Mesothelial cell of epicardium (in vitro differentiated cells): ENCODE measurements around the gene MANSC1. TPM values are rescaled to one million over a fixed set of nuclear protein-coding genes. Genes with fewer than 3 reads are reported as not detected.

Experiments
- DNase-seq, 2 experiments: peaks; one replicate each; pipeline ENCODE4 v3.0.0; 2021; ENCODE audit warnings: low spot score in 2 of 2; ENCODE audit not compliant: unreplicated experiment in 2 of 2
- H3K27ac Mint-ChIP-seq: 2 replicates; pipeline ENCODE4 v1.8.0; 2021; ENCODE audit warnings: mixed read lengths
- H3K27me3 Mint-ChIP-seq: 2 replicates; pipeline ENCODE4 v1.8.0; 2021; ENCODE audit warnings: low read depth, mixed read lengths
- H3K36me3 Mint-ChIP-seq: 2 replicates; pipeline ENCODE4 v1.8.0; 2021; ENCODE audit warnings: mixed read lengths
- H3K4me1 Mint-ChIP-seq: 2 replicates; pipeline ENCODE4 v1.8.0; 2021; ENCODE audit warnings: mixed read lengths
- H3K4me3 Mint-ChIP-seq: 2 replicates; pipeline ENCODE4 v1.8.0; 2021; ENCODE audit warnings: mild to moderate bottlenecking, moderate library complexity, mixed read lengths
- H3K9me3 Mint-ChIP-seq: 2 replicates; pipeline ENCODE4 v1.8.0; 2021; ENCODE audit warnings: mixed read lengths
- total RNA-seq: library from RNA; stranded (reverse); gene quantifications from 3 replicates; pipeline ENCODE4 v1.2.1, GENCODE V29; 2021
- TF ChIP-seq, protein P1 (sequence below): fragments of 200-600 bp; sonication (generic); IDR thresholded peaks from one replicate; pipeline ENCODE4 v1.5.0; 2021; ENCODE audit warnings: antibody characterized with exemption; ENCODE audit not compliant: unreplicated experiment

Gene MANSC1
- total RNA-seq, 1 donor from 2014 or later = 16.6 TPM

DNA sequence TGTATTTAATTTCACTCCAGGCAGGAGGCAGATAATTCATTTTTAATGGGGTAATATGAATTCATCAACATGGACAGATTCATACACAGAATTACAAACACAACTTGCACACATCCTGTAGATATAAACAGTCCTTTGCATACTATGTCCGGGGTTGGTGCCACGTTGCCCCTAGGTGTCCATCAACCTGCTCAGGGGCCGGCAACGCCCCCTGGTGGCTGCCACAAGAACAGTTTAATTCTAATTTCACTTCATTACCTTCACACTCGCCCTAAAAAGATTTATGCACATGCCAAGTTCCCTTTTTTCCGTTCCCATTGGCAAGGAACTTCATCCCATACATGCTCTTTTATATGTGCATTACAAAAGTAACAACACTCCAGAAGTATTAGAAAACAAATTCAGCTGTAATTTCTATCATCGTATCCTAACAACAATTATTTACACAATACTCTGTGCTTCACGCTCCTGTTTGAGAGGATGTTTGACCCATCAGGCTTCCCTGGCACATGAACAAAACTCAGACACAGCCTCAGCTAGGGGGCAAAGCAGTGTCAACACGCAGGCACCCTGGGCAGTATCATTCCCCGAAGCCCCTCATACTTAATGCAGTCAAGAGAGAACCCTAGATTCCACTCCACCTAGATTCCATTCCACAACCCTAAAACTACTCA, 15.5 kb downstream of the MANSC1 start:
- TF ChIP-seq, protein P1, sequence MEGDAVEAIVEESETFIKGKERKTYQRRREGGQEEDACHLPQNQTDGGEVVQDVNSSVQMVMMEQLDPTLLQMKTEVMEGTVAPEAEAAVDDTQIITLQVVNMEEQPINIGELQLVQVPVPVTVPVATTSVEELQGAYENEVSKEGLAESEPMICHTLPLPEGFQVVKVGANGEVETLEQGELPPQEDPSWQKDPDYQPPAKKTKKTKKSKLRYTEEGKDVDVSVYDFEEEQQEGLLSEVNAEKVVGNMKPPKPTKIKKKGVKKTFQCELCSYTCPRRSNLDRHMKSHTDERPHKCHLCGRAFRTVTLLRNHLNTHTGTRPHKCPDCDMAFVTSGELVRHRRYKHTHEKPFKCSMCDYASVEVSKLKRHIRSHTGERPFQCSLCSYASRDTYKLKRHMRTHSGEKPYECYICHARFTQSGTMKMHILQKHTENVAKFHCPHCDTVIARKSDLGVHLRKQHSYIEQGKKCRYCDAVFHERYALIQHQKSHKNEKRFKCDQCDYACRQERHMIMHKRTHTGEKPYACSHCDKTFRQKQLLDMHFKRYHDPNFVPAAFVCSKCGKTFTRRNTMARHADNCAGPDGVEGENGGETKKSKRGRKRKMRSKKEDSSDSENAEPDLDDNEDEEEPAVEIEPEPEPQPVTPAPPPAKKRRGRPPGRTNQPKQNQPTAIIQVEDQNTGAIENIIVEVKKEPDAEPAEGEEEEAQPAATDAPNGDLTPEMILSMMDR = peak; percentile 84
- DNase-seq = no peak
- H3K4me1 Mint-ChIP-seq = peaks cover 41% of the 10 kb centered on the region
- H3K4me3 Mint-ChIP-seq = no peak overlapping the region
- H3K36me3 Mint-ChIP-seq = peaks cover 4% of the 10 kb centered on the region
- H3K27ac Mint-ChIP-seq = no peak overlapping the region
- no peaks in the 10 kb centered on the region for H3K27me3 Mint-ChIP-seq
- H3K9me3 Mint-ChIP-seq = no peaks in the 10 kb centered on the region

DNA sequence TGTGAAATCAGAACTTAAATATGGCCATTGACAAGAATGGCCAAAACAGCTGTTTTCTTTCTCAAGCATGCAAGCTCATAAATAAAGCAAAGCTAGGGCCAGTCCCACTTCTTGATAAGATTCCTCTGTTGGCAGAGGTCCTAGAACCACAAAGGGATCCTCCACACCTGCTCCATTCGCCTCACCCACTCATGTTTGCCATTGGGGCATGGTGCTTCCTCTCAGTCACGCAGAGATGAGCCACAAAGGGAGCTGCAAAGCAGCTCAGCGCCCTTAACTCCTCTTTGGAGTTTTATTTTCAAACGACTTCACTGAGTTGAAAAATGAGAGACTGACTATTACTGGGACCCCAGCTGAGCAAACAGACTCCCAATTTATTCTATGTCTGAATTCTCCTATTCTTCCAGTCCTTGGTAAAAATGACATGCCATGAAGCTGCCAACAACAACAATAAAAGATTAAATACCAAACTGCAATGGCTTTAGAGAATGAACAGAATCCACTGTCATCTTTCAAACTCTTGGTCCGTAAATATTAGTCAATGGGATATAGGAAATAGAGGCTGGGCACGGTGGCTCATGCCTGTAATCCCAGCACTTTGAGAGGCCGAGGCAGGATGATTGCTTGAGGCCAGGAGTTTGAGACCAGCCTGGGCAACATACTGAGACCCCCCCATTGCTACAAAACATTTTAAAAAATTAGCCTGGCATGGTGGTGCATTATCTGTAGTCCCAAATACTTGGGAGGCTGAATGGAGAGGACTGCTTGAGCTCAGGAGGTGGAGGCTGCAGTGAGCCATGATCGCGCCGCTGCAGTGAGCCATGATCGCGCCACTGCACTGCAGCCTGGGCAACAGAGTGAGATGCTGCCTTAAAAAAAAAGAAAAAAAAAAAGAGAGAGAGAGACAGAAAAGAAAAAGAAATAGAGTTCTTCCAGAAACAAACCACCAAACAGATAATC, 16.4 kb downstream of the MANSC1 start:
- Mint-ChIP-seq H3K27me3 (no peaks in the 10 kb centered on the region), H3K36me3 (peaks cover 4% of the 10 kb centered on the region), H3K4me3 (no peak overlapping the region), H3K4me1 (peaks cover 43% of the 10 kb centered on the region), H3K27ac (peak overlapping the region; percentile 77), H3K9me3 (no peaks in the 10 kb centered on the region)
- no peak for DNase-seq
- TF ChIP-seq, protein P1 = no peak

DNA sequence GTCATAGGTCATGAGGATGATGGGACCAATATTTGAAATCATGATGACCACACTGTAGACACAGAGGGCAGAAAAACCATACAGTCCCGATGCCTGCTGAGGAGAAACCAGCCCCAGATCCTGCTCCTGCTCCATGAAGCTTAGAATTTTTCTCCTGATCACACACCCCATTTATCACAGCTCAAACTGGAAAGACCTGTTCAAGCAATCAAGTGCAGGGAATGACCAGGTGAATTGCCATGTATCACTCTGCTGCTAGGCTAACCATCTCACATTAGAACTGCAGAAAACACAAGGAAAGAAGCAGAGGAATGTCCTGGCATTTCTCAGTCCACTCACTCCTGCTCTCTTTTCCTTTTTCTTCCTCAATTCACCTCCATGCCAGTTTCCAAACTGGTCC, 18.1 kb downstream of the MANSC1 start:
- no peak for DNase-seq
- Mint-ChIP-seq H3K36me3 (peaks cover 2% of the 10 kb centered on the region), H3K4me1 (peaks cover 47% of the 10 kb centered on the region), H3K27ac (peak overlapping the region; percentile 94), H3K4me3 (peak overlapping the region; percentile 53), H3K27me3 (no peaks in the 10 kb centered on the region), H3K9me3 (no peaks in the 10 kb centered on the region)
- TF ChIP-seq, protein P1 = no peak

DNA sequence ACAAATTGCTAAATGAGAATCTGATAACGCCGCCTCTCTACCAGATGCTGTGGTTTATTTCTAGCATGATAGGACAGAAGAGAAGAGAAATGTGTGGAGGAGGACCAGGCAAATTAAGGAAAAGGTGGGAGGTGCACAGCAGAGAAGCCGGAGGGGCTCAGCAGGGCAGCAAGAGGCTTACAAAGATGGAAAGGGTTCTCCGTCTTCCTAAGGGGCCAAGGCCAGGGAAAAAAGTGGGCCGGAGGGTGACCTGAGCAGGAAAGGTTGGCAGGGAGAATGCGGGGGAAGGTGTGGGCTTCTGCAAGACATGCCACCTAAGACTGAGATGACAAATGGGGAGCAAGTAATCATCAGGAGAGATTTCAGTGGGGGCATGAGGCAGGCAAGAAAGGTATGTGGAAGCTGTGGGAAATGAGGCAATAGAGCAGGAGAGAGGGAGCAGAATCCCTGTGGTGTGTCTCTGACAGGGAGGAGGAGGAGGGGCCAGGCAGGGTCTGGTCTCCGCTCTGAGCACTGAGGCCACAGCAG, 18.7 kb downstream of the MANSC1 start:
- Mint-ChIP-seq H3K4me3 (peak overlapping the region; percentile 53), H3K27ac (peak overlapping the region; percentile 94), H3K36me3 (peaks cover 2% of the 10 kb centered on the region), H3K27me3 (no peaks in the 10 kb centered on the region), H3K9me3 (no peaks in the 10 kb centered on the region), H3K4me1 (peaks cover 47% of the 10 kb centered on the region)
- no peak for DNase-seq
- TF ChIP-seq, protein P1 = no peak

DNA sequence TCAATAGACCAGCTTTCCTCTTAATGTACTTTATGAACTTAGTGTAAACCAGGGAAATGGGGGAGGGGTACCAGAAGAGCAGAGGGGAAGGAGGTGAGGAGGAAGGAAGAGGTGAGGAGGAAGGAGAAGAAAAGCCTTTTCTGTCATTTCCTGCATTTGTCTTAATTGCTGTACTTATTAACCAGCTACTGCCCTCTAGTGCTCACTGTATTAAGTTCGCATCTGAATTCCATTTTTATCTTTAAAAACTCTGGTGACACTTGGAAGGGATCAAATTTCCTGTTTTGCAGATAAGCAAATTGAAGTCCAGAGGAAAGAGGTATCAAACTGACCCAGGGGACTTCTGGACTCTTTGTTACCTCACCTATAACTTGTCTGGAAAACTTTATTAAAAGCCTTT, 22.2 kb downstream of the MANSC1 start:
- H3K4me3 Mint-ChIP-seq = no peak overlapping the region
- TF ChIP-seq, protein P1 = peak; percentile 63
- peaks cover 36% of the 10 kb centered on the region for H3K4me1 Mint-ChIP-seq
- no peak for DNase-seq
- H3K36me3 Mint-ChIP-seq = no peaks in the 10 kb centered on the region
- H3K27ac Mint-ChIP-seq = no peak overlapping the region
- no peaks in the 10 kb centered on the region for H3K27me3 Mint-ChIP-seq
- H3K9me3 Mint-ChIP-seq = no peaks in the 10 kb centered on the region
